Left lung (tissue), 10 donors: ENCODE results near the gene CDKL4. TPM values are rescaled to one million over a fixed set of nuclear protein-coding genes. Genes with fewer than 3 reads are reported as not detected.
"Not testable (repeated sequence)": the region's sequence is repeated elsewhere in the genome, so short reads cannot be mapped to it uniquely, and the experiment has no call there.

ENCODE experiments used
- ATAC-seq: fragments of 200-7000 bp; cut with Tn5 transposase; one replicate; pipeline ENCODE4 v1.9.1; 2020; ENCODE audit warnings: moderate library complexity
- DNase-seq, 4 donors: peaks; one replicate each; pipeline ENCODE4 v3.0.0-alpha.2; 2013 to 2020
- H3K27ac ChIP-seq, 2 donors: fragments of 200-600 bp; sonication (generic) in 1 of 2; one replicate each; pipeline versions ENCODE4 v1.5.0 to v1.8.0; 2020 to 2021
- H3K27me3 ChIP-seq, 2 donors: fragments of 200-600 bp; sonication (generic) in 1 of 2; one replicate each; pipeline versions ENCODE4 v1.5.0 to v1.8.0; 2020 to 2021
- H3K36me3 ChIP-seq, 2 donors: fragments of 200-600 bp; sonication (generic) in 1 of 2; one replicate each; pipeline versions ENCODE4 v1.5.0 to v1.8.0; 2020 to 2021
- H3K4me1 ChIP-seq, 2 donors: fragments of 200-600 bp; one replicate each; pipeline ENCODE4 v1.8.0; 2021
- H3K4me3 ChIP-seq, 2 donors: fragments of 200-600 bp; sonication (generic) in 1 of 2; one replicate each; pipeline versions ENCODE4 v1.5.0 to v1.8.0; 2020 to 2021; ENCODE audit warnings: mild to moderate bottlenecking in 1 of 2
- H3K9me3 ChIP-seq, 2 donors: fragments of 200-600 bp; sonication (generic) in 1 of 2; one replicate each; pipeline versions ENCODE4 v1.5.0 to v1.8.0; 2020 to 2021
- CTCF ChIP-seq, 2 donors: fragments of 200-600 bp; sonication (generic) in 1 of 2; IDR thresholded peaks; one replicate each; pipeline versions ENCODE4 v1.5.0 to v1.8.0; 2021; ENCODE audit warnings: antibody characterized with exemption in 2 of 2
- intact Hi-C, 2 donors: fragments of 100-400 bp; cut with DNase I; formaldehyde crosslinking; loops; one replicate each; pipeline versions ENCODE4 v1.11.2 to v1.14.2; 2022
- polyA plus RNA-seq, 6 donors: library from polyadenylated mRNA; unstranded; fragments of 120-200 nt; gene quantifications; one replicate each; pipeline ENCODE4 v1.2.1, GENCODE V29; 2013; ENCODE audit not compliant: insufficient read length in 6 of 6
- total RNA-seq, 2 donors: library from RNA; stranded (reverse); fragmentation: NEBNext Ultra II Directional; extraction: Animal tissue kit (Norgen Biotek cat#: 25700); gene quantifications; one replicate each; pipeline ENCODE4 v1.2.1, GENCODE V29; 2021
- donor health status: DM: no; HTN: yes; CAD: no.
- donor health status: DM: no; HTN: no; CAD: no.

CDKL4 gene
- total and polyA plus RNA-seq, 8 donors, result 0.55 to 3.1 (median 1.1) TPM

- ATAC-seq, result no peak
- H3K36me3 ChIP-seq, result no peaks in the 10 kb centered on the region
- intact Hi-C loops, result no loop called here
- no peak overlapping the region for H3K27ac ChIP-seq
- no peaks in the 10 kb centered on the region for H3K4me1 ChIP-seq
- H3K4me3 ChIP-seq, result no peak overlapping the region
- no peaks in the 10 kb centered on the region for H3K9me3 ChIP-seq
- no peak for TF ChIP-seq CTCF (IDR thresholded peaks at IDR 0.05)
- no peaks in the 10 kb centered on the region for H3K27me3 ChIP-seq
- no peak for DNase-seq
Measured at GRCh38 chr2:39215545-39215944, 28.2 kb downstream of the CDKL4 start.

- ATAC-seq (no peak), DNase-seq (no peak)
- H3K27me3 ChIP-seq, result no peaks in the 10 kb centered on the region
- no peak overlapping the region for H3K4me3 ChIP-seq
- H3K36me3 ChIP-seq, result no peaks in the 10 kb centered on the region
- no peak overlapping the region for H3K27ac ChIP-seq
- no peaks in the 10 kb centered on the region for H3K4me1 ChIP-seq
- intact Hi-C loops, result no loop called here
- TF ChIP-seq CTCF (IDR thresholded peaks at IDR 0.05), result no peak
- H3K9me3 ChIP-seq, result no peaks in the 10 kb centered on the region
Measured at GRCh38 chr2:39213015-39213414, 30.8 kb downstream of the CDKL4 start.

GRCh38 chr2:39210846-39211245 is 32.9 kb downstream of the CDKL4 start:
- no peaks in the 10 kb centered on the region for H3K27me3 ChIP-seq
- no peak for ATAC-seq
- intact Hi-C loops, result no loop called here
- no peak overlapping the region for H3K4me3 ChIP-seq
- H3K4me1 ChIP-seq, result no peaks in the 10 kb centered on the region
- H3K9me3 ChIP-seq, result no peaks in the 10 kb centered on the region
- DNase-seq, result no peak
- no peak for TF ChIP-seq CTCF (IDR thresholded peaks at IDR 0.05)
- no peak overlapping the region for H3K27ac ChIP-seq
- no peaks in the 10 kb centered on the region for H3K36me3 ChIP-seq

- no peak for ATAC-seq
- H3K9me3 ChIP-seq, result no peaks in the 10 kb centered on the region
- intact Hi-C loops, result no loop called here
- no peak for TF ChIP-seq CTCF (IDR thresholded peaks at IDR 0.05)
- no peak for DNase-seq
- no peaks in the 10 kb centered on the region for H3K27me3 ChIP-seq
- H3K4me3 ChIP-seq, result no peak overlapping the region
- H3K36me3 ChIP-seq, result no peaks in the 10 kb centered on the region
- H3K4me1 ChIP-seq, result no peaks in the 10 kb centered on the region
- no peak overlapping the region for H3K27ac ChIP-seq
Measured at GRCh38 chr2:39203382-39203781, 40.4 kb downstream of the CDKL4 start.

GRCh38 chr2:39202639-39203369 is 41.0 kb downstream of the CDKL4 start:
- ATAC-seq (no peak), DNase-seq (no peak)
- H3K27me3 ChIP-seq, result no peaks in the 10 kb centered on the region
- intact Hi-C loops, result no loop called here
- no peak overlapping the region for H3K27ac ChIP-seq
- H3K4me3 ChIP-seq, result no peak overlapping the region
- TF ChIP-seq CTCF (IDR thresholded peaks at IDR 0.05), result no peak
- H3K36me3 ChIP-seq, result no peaks in the 10 kb centered on the region
- H3K4me1 ChIP-seq, result no peaks in the 10 kb centered on the region
- H3K9me3 ChIP-seq, result no peaks in the 10 kb centered on the region

GRCh38 chr2:39197003-39197402 is 46.8 kb downstream of the CDKL4 start:
- H3K4me1 ChIP-seq, intact Hi-C loops, H3K27me3 ChIP-seq, DNase-seq, H3K36me3 ChIP-seq, H3K27ac ChIP-seq, ATAC-seq, H3K4me3 ChIP-seq, H3K9me3 ChIP-seq: not testable (repeated sequence)
